Spinal cord (tissue), 10 donors: Measurements from ENCODE around the gene TNNC1. TPM values are rescaled to one million over a fixed set of nuclear protein-coding genes. Genes with fewer than 3 reads are reported as not detected.

Experiments
- DNase-seq, 6 donors: peaks; one replicate each; pipeline versions ENCODE4 v3.0.0 to v3.0.0-alpha.2; 2013 to 2015; ENCODE audit warnings: low spot score in 6 of 6, low read depth in 4 of 6
- H3K27ac ChIP-seq: one replicate; pipeline ENCODE4 v1.5.1; 2013; ENCODE audit warnings: low read depth, low read length, control low read depth
- H3K27me3 ChIP-seq: one replicate; pipeline ENCODE4 v1.6.1; 2013; ENCODE audit warnings: low read length; ENCODE audit not compliant: control insufficient read depth, insufficient read depth
- H3K36me3 ChIP-seq: one replicate; pipeline ENCODE4 v1.6.1; 2013; ENCODE audit warnings: low read length; ENCODE audit not compliant: control insufficient read depth, insufficient read depth
- H3K4me1 ChIP-seq: one replicate; pipeline ENCODE4 v1.6.1; 2013; ENCODE audit warnings: low read length; ENCODE audit not compliant: control insufficient read depth, insufficient read depth
- H3K4me3 ChIP-seq: one replicate; pipeline ENCODE4 v1.5.1; 2013; ENCODE audit warnings: low read depth, low read length, control low read depth
- H3K9me3 ChIP-seq: one replicate; pipeline ENCODE4 v1.6.1; 2013; ENCODE audit warnings: low read length; ENCODE audit not compliant: control insufficient read depth, insufficient read depth
- WGBS: methylation state at CpG from one replicate; pipeline ENCODE4 v1.1.5; 2013; ENCODE audit warnings: missing lambda C conversion rate; ENCODE audit not compliant: insufficient coverage; 5-methylcytosine and 5-hydroxymethylcytosine counted together
- polyA plus RNA-seq, 2 donors: library from polyadenylated mRNA; unstranded; fragments of 120-200 nt; gene quantifications; one replicate each; pipeline ENCODE4 v1.2.1, GENCODE V29; 2013; ENCODE audit not compliant: insufficient read length in 2 of 2
- total RNA-seq, 2 donors: library from RNA; depleted of rRNA in 1 of 2; stranded (reverse); fragments of 120-200 nt in 1 of 2; fragments of >200 nt in 1 of 2; gene quantifications; one replicate each; pipeline versions ENCODE4 v1.2.3 to v1.2.4, GENCODE V29; 2013 to 2014
- donor health status: healthy.

TNNC1 gene
- total and polyA plus RNA-seq, 4 donors, result 3.3 to 17.9 (median 6.1) TPM; not detected in 1

DNA sequence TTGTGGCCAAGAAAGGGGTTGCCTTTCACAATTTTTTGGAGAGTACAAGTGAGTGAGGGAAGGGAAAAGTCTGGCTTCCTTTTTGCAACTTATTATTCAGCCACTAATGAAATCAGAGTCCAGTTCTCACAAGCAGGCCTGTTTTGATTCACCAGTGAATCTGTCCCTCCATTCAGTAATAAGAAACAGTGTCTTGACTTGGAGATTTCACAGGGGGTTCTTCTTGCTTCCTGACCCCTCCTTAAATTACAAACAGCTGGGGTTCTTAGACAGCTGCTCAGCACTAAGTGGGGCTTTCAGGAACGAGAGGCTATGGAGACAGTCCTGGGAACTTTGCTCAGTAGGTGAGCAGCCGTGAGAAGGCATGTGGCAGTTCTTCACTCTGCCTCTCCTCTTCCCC, 33.5 kb downstream of the TNNC1 start:
- Histone ChIP-seq H3K9me3 (no peaks in the 10 kb centered on the region), H3K4me3 (no peak overlapping the region), H3K27ac (no peak overlapping the region), H3K36me3 (peaks cover 2% of the 10 kb centered on the region), H3K4me1 (no peaks in the 10 kb centered on the region), H3K27me3 (no peaks in the 10 kb centered on the region)
- 70% methylated on average over 2 of the region's 2 CpGs for WGBS
- no peak for DNase-seq

DNA sequence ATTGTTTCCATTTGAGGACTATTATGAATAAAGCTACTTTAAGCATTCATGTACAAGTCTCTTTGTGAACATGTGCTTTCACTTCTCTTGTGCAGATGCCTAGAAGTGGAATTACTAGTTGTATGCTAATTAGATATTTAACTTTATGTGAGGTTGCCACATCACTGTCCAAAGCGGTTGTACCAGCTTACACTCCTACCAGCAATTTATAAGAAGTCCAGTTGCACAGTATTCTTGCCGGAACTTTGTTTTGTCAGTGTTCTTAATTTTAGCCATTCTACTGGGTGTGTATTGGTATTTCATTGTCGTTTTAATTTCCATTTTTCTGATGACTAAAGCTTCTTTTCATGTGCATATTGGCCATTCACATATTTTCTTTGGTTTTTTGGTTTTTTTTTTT, 38.0 kb downstream of the TNNC1 start:
- Histone ChIP-seq H3K27ac (no peak overlapping the region), H3K4me3 (no peak overlapping the region), H3K4me1 (peaks cover 12% of the 10 kb centered on the region), H3K9me3 (no peaks in the 10 kb centered on the region), H3K27me3 (no peaks in the 10 kb centered on the region), H3K36me3 (peaks cover 2% of the 10 kb centered on the region)
- WGBS, result no CpG with 5 or more reads among the region's 3 CpGs
- DNase-seq, result no peak

DNA sequence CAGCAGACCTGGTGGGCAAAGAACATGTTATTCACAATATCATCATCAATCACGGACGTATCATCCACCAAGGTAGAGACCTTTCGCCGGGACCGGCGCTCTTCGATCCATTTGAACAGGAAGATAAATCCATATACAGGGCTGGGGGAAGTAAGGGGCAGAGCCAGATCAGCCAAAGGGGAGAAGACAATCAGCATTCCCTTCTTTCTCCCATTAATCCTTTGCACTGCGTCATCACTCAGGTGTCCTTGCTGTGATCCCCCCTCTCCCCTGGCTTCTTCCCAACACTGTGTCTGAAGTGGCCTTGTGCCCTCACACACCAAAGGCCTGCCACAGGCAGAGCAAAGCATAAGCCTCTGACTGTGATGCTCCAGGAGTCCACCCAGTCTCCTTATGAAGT, 45.4 kb downstream of the TNNC1 start:
- DNase-seq, result no peak

DNA sequence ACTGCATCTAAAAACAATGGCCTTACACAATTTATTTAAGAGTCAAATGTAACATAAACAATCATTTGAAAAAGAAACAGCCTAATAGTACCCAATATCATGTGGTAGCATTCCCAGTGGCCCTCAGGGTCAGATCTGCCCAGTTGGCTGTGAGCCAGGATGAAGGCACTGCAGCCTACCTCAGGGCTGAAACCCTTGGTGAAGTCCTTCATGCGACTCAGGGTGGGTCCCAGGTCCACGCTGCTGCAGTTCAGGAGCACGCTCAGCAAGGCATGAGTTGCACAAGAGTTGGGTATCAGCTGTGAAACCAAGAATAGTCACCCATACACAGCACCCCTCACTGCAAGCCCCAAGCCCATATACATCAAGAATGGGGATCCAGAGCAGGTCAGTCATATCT, 46.1 kb downstream of the TNNC1 start:
- H3K4me1 ChIP-seq, result peaks cover 30% of the 10 kb centered on the region
- H3K36me3 ChIP-seq, result peaks cover 62% of the 10 kb centered on the region
- no peak overlapping the region for H3K27ac ChIP-seq
- no peak overlapping the region for H3K4me3 ChIP-seq
- no peaks in the 10 kb centered on the region for H3K27me3 ChIP-seq
- WGBS, result 100% methylated on average over 3 of the region's 3 CpGs
- no peak for DNase-seq
- H3K9me3 ChIP-seq, result no peaks in the 10 kb centered on the region

More for the DNA sequence above, 45.4 kb downstream of the TNNC1 start:
- Histone ChIP-seq H3K27ac (no peak overlapping the region), H3K9me3 (no peaks in the 10 kb centered on the region), H3K27me3 (no peaks in the 10 kb centered on the region), H3K36me3 (peaks cover 55% of the 10 kb centered on the region), H3K4me3 (no peak overlapping the region), H3K4me1 (peaks cover 30% of the 10 kb centered on the region)
- WGBS, result 100% methylated on average over 1 of the region's 8 CpGs

DNA sequence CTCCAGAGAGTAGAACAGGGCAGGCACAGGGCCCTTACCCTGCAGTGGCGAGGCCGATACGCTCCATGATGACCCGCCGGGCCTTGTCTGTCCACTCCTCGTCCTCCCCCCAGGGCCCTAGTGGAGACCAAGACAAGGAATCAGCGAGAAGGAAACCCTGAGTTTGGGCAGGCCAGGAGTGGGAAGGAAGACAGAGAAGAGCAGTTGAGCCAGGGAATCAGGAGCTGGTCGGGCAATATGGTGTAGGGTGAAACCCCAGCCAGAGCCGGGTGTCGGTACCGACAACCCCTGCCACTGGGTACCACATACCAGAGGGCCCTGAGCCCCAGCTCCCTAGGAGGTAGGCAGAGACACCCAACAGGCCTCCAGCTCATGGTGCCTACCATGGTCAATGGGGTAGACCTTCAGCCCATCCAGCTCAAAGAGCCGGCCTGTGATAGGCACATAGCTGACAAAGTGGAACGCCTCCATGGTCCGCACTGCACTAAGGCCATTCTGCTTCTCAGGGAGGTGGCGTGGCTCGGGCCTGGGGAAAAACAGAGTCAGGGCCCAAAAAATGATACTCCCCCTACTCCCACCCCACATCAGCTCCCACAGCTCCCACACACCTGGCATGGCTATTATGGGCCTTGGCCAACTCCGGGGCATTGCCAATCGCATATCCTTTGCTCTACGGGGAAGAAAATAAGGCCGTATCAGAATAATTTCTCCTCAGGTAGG, 46.9 kb downstream of the TNNC1 start:
- Histone ChIP-seq H3K36me3 (peaks cover 70% of the 10 kb centered on the region), H3K4me3 (no peak overlapping the region), H3K27me3 (no peaks in the 10 kb centered on the region), H3K4me1 (peaks cover 29% of the 10 kb centered on the region), H3K27ac (no peak overlapping the region), H3K9me3 (no peaks in the 10 kb centered on the region)
- WGBS, result 98% methylated on average over 15 of the region's 20 CpGs
- no peak for DNase-seq

DNA sequence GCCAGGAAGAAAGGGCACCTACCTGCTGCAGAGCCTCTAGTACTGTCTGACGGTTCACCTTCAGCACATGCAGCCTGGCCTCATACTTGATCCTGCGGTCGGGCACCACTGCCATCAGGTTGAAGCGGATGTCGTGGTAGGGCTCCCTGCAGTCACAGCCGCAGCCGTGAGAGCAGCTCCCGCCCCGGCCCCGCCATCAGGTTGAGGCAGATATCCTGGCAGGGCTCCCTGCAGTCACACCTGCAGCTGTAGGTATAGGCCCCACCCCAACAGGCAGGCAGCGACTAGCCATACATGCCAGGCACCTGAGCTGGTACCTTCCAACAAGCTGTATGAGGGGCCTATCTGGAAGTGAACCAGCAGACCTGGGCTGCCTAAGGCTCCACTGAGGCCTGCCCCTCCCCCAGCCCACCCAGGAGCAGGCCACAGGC, 47.6 kb downstream of the TNNC1 start:
- Histone ChIP-seq H3K27me3 (no peaks in the 10 kb centered on the region), H3K36me3 (peaks cover 77% of the 10 kb centered on the region), H3K27ac (no peak overlapping the region), H3K4me3 (no peak overlapping the region), H3K4me1 (peaks cover 22% of the 10 kb centered on the region), H3K9me3 (no peaks in the 10 kb centered on the region)
- whole genome bisulfite sequencing, result 93% methylated on average over 11 of the region's 11 CpGs
- DNase-seq, result no peak

DNA sequence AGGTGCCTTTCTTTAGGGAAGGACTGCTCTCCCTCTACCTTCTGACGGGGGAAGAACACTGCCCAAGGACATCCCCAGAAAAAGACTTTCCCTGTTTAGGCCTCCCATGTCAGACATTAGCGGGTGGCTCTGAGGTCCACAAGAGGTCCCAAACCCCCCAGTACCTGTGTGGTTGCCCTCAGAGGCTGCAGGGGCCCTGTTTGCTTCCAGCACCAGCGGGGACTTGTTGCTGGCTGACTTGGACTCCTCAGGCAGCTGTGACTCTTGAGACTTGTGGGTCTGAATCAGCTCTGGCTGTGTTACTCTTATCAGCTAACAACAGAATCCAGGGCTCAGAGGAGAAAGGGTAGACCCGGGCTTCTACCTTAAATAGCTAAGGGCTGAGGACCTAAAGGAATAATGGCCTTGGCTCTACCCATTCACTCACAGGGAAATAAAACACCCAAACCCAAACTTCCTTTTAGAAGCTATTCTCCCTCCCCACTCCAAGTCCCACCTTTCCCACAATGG, 48.2 kb downstream of the TNNC1 start:
- no peak overlapping the region for H3K27ac ChIP-seq
- no peaks in the 10 kb centered on the region for H3K27me3 ChIP-seq
- H3K36me3 ChIP-seq, result peaks cover 83% of the 10 kb centered on the region
- no peak for DNase-seq
- H3K9me3 ChIP-seq, result no peaks in the 10 kb centered on the region
- 100% methylated on average over 4 of the region's 4 CpGs for WGBS
- H3K4me3 ChIP-seq, result no peak overlapping the region
- H3K4me1 ChIP-seq, result peaks cover 18% of the 10 kb centered on the region

DNA sequence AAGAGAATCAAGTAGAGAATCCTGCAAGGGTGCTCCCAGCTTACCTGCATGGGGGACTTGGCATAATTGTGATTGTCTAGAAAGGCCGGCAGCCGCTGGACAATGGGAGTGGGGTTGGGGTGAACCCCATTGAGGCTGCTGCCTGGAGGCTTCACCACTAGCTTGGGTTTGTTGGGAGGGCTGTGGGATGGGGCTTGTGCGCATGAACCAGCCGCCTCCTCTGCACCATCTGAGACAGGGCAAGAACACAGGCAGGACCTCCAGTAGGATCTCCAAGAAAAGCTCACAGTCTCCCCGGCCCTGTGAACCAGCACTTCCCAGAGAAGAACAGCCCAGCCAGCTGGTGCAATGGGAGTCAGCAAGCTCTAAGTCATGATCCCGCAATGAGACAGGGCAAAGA, 48.8 kb downstream of the TNNC1 start:
- Histone ChIP-seq H3K27ac (no peak overlapping the region), H3K4me1 (peaks cover 18% of the 10 kb centered on the region), H3K27me3 (no peaks in the 10 kb centered on the region), H3K9me3 (no peaks in the 10 kb centered on the region), H3K4me3 (no peak overlapping the region), H3K36me3 (peaks cover 89% of the 10 kb centered on the region)
- WGBS, result 94% methylated on average over 5 of the region's 6 CpGs
- no peak for DNase-seq

DNA sequence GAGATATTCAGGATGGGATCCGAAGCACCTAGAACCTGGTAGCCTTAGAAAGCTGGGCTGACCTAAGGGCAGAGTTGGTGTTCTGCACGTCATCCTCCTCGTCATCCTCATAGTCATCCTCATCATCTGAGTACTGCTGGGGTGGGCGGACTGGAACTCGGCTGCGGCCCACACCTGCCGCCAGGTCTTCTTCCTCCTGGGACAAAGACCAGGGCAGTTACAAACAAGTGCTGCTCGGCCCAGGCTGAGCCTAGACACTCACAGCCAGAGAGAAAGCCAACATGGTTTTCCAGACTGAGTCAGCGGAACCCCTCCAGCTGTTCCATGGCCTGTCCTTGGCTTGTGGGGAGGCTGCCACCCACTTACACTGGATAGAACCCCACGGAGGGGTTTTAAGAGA, 49.5 kb downstream of the TNNC1 start:
- H3K4me3 ChIP-seq, result no peak overlapping the region
- H3K27me3 ChIP-seq, result no peaks in the 10 kb centered on the region
- no peaks in the 10 kb centered on the region for H3K9me3 ChIP-seq
- H3K27ac ChIP-seq, result no peak overlapping the region
- H3K4me1 ChIP-seq, result peaks cover 16% of the 10 kb centered on the region
- WGBS, result 92% methylated on average over 10 of the region's 10 CpGs
- no peak for DNase-seq
- peaks cover 93% of the 10 kb centered on the region for H3K36me3 ChIP-seq

DNA sequence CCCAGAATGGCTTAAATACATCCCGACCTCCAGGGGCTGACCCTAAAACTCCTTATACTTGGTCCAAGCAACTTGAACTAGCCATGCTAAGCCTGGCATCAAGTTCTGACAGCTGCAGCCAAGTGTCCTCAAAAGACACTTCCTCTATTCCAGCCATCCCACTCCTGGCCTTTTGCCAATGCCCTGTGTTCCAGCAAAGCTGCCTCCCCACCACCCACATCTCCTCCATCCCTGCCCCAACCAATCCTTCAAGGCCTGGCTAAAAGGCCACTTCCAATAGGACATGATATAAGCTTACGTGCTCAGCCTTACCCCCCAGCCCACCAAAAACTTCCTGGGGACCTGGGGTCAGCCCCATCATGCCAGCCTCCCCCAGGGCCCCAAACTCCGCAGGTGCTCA, 49.9 kb downstream of the TNNC1 start:
- no peak overlapping the region for H3K27ac ChIP-seq
- H3K4me3 ChIP-seq, result no peak overlapping the region
- H3K4me1 ChIP-seq, result peaks cover 12% of the 10 kb centered on the region
- no peaks in the 10 kb centered on the region for H3K9me3 ChIP-seq
- DNase-seq, result no peak
- peaks cover 96% of the 10 kb centered on the region for H3K36me3 ChIP-seq
- 98% methylated on average over 3 of the region's 3 CpGs for WGBS
- H3K27me3 ChIP-seq, result no peaks in the 10 kb centered on the region
